ENCODE data around the gene MAN2B2.

DNA sequence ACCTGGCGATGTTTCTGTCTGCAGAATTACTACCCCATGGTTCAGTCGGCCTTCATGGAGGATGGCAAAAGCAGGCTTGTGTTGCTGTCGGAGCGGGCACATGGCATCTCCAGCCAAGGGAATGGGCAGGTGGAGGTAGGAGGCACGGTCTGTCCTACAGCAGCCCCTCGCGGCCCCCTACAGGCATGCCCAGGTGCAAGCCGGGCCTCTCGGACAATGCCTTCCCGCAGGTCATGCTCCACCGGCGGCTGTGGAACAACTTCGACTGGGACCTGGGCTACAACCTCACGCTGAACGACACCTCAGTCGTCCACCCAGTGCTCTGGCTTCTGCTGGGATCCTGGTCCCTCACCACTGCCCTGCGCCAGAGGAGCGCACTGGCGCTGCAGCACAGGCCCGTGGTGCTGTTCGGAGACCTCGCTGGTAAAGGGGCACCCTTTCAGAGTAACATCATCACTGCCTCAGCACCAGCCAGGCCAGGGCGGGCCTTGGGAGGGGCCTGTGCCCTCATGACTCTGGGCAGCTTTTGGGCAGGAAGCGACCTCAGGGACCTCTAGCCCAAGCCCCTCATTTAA lies 36.0 kb downstream of the MAN2B2 start:
- TF ChIP-seq, protein P1, sequence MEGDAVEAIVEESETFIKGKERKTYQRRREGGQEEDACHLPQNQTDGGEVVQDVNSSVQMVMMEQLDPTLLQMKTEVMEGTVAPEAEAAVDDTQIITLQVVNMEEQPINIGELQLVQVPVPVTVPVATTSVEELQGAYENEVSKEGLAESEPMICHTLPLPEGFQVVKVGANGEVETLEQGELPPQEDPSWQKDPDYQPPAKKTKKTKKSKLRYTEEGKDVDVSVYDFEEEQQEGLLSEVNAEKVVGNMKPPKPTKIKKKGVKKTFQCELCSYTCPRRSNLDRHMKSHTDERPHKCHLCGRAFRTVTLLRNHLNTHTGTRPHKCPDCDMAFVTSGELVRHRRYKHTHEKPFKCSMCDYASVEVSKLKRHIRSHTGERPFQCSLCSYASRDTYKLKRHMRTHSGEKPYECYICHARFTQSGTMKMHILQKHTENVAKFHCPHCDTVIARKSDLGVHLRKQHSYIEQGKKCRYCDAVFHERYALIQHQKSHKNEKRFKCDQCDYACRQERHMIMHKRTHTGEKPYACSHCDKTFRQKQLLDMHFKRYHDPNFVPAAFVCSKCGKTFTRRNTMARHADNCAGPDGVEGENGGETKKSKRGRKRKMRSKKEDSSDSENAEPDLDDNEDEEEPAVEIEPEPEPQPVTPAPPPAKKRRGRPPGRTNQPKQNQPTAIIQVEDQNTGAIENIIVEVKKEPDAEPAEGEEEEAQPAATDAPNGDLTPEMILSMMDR (IDR thresholded peaks at IDR 0.05; ENCODE audit: insufficient read depth, low read length, poor library complexity, severe bottlenecking), result no peak
- TF ChIP-seq EZH2phosphoT487 (conservative IDR thresholded peaks at IDR 0.05; ENCODE audit: low read length), result no peak
